ENCODE data around the gene RHAG. TPM values are rescaled to one million over a fixed set of nuclear protein-coding genes. Genes with fewer than 3 reads are reported as not detected.

The RHAG gene
- polyA plus RNA-seq, 3 donors, result not detected

GRCh38 chr6:49645139-49645538 lies 8.5 kb upstream of the RHAG start:
- H2AFZ ChIP-seq (ENCODE audit: insufficient read depth, low read depth, low read length, poor library complexity, severe bottlenecking), result no peak overlapping the region
- TF ChIP-seq, protein P1, sequence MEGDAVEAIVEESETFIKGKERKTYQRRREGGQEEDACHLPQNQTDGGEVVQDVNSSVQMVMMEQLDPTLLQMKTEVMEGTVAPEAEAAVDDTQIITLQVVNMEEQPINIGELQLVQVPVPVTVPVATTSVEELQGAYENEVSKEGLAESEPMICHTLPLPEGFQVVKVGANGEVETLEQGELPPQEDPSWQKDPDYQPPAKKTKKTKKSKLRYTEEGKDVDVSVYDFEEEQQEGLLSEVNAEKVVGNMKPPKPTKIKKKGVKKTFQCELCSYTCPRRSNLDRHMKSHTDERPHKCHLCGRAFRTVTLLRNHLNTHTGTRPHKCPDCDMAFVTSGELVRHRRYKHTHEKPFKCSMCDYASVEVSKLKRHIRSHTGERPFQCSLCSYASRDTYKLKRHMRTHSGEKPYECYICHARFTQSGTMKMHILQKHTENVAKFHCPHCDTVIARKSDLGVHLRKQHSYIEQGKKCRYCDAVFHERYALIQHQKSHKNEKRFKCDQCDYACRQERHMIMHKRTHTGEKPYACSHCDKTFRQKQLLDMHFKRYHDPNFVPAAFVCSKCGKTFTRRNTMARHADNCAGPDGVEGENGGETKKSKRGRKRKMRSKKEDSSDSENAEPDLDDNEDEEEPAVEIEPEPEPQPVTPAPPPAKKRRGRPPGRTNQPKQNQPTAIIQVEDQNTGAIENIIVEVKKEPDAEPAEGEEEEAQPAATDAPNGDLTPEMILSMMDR (IDR thresholded peaks at IDR 0.05), result no peak
- H3K27ac ChIP-seq (ENCODE audit: low read depth in 1 of 2, low read length in 2 of 2), result no peak overlapping the region
- Mint-ChIP-seq H3K27ac (no peak overlapping the region), H3K36me3 (no peaks in the 10 kb centered on the region), H3K4me1 (no peaks in the 10 kb centered on the region), H3K4me3 (no peak overlapping the region), H3K9me3 (peaks cover 0 to 3% (median 1%) of the 10 kb centered on the region in 7 donors), H3K27me3 (ENCODE audit: low read depth in 3 of 3) (no peaks in the 10 kb centered on the region)
- intact Hi-C loops (cut with micrococcal nuclease), result no loop called here
- no peak overlapping the region for H3K9ac ChIP-seq (ENCODE audit: insufficient read depth, low read length, poor library complexity, severe bottlenecking)
- no peaks in the 10 kb centered on the region for H3K4me1 ChIP-seq (ENCODE audit: control insufficient read depth in 1 of 2, insufficient read depth in 2 of 2, low read length in 2 of 2)
- H3K79me2 ChIP-seq (ENCODE audit: insufficient read depth, low read length), result no peaks in the 10 kb centered on the region
- H3K4me2 ChIP-seq (replicated peaks; ENCODE audit: extremely low read depth, low read length, poor library complexity, severe bottlenecking), result no peak overlapping the region
- no peaks in the 10 kb centered on the region for H3K27me3 ChIP-seq (ENCODE audit: control insufficient read depth in 2 of 2, insufficient read depth in 2 of 2, low read length in 2 of 2)
- no peaks in the 10 kb centered on the region for H3K9me3 ChIP-seq (replicated peaks in 1 of 2; ENCODE audit: control insufficient read depth in 1 of 2, insufficient read depth in 1 of 2, low read length in 2 of 2)
- DNase-seq, result no peak
- no peaks in the 10 kb centered on the region for H3K36me3 ChIP-seq (replicated peaks in 1 of 2; ENCODE audit: control insufficient read depth in 1 of 2, insufficient read depth in 2 of 2, low read length in 2 of 2)
- H3K4me3 ChIP-seq (replicated peaks in 1 of 3; ENCODE audit: low read depth in 2 of 3, low read length in 3 of 3), result no peak overlapping the region
- no CpG with 5 or more reads among the region's 3 CpGs for WGBS (ENCODE audit: insufficient coverage)
- no peaks in the 10 kb centered on the region for H4K20me1 ChIP-seq (ENCODE audit: insufficient read depth, low read length)

- WGBS (ENCODE audit: insufficient coverage), result no CpG with 5 or more reads among the region's 5 CpGs
- no peaks in the 10 kb centered on the region for H3K27me3 ChIP-seq (ENCODE audit: control insufficient read depth in 2 of 2, insufficient read depth in 2 of 2, low read length in 2 of 2)
- Mint-ChIP-seq H3K27ac (no peak overlapping the region), H3K27me3 (ENCODE audit: low read depth in 3 of 3) (no peaks in the 10 kb centered on the region), H3K9me3 (peaks cover 0 to 2% (median 0%) of the 10 kb centered on the region in 7 donors), H3K4me3 (no peak overlapping the region), H3K36me3 (no peaks in the 10 kb centered on the region), H3K4me1 (no peaks in the 10 kb centered on the region)
- H3K79me2 ChIP-seq (ENCODE audit: insufficient read depth, low read length), result no peaks in the 10 kb centered on the region
- no peak overlapping the region for H2AFZ ChIP-seq (ENCODE audit: insufficient read depth, low read depth, low read length, poor library complexity, severe bottlenecking)
- H3K4me1 ChIP-seq (ENCODE audit: control insufficient read depth in 1 of 2, insufficient read depth in 2 of 2, low read length in 2 of 2), result no peaks in the 10 kb centered on the region
- no peaks in the 10 kb centered on the region for H3K36me3 ChIP-seq (replicated peaks in 1 of 2; ENCODE audit: control insufficient read depth in 1 of 2, insufficient read depth in 2 of 2, low read length in 2 of 2)
- no peaks in the 10 kb centered on the region for H4K20me1 ChIP-seq (ENCODE audit: insufficient read depth, low read length)
- H3K9ac ChIP-seq (ENCODE audit: insufficient read depth, low read length, poor library complexity, severe bottlenecking), result no peak overlapping the region
- H3K27ac ChIP-seq (ENCODE audit: low read depth in 1 of 2, low read length in 2 of 2), result no peak overlapping the region
- H3K9me3 ChIP-seq (replicated peaks in 1 of 2; ENCODE audit: control insufficient read depth in 1 of 2, insufficient read depth in 1 of 2, low read length in 2 of 2), result no peaks in the 10 kb centered on the region
- TF ChIP-seq, protein P1 (IDR thresholded peaks at IDR 0.05), result no peak
- no peak overlapping the region for H3K4me2 ChIP-seq (replicated peaks; ENCODE audit: extremely low read depth, low read length, poor library complexity, severe bottlenecking)
- DNase-seq, result no peak
- intact Hi-C loops (cut with micrococcal nuclease), result no loop called here
- no peak overlapping the region for H3K4me3 ChIP-seq (replicated peaks in 1 of 3; ENCODE audit: low read depth in 2 of 3, low read length in 3 of 3)
These were observed 2.7 kb upstream of the RHAG start for GRCh38 chr6:49639177-49639817.
